ENCODE results near the gene ABCF2.

Gene ABCF2

DNA sequence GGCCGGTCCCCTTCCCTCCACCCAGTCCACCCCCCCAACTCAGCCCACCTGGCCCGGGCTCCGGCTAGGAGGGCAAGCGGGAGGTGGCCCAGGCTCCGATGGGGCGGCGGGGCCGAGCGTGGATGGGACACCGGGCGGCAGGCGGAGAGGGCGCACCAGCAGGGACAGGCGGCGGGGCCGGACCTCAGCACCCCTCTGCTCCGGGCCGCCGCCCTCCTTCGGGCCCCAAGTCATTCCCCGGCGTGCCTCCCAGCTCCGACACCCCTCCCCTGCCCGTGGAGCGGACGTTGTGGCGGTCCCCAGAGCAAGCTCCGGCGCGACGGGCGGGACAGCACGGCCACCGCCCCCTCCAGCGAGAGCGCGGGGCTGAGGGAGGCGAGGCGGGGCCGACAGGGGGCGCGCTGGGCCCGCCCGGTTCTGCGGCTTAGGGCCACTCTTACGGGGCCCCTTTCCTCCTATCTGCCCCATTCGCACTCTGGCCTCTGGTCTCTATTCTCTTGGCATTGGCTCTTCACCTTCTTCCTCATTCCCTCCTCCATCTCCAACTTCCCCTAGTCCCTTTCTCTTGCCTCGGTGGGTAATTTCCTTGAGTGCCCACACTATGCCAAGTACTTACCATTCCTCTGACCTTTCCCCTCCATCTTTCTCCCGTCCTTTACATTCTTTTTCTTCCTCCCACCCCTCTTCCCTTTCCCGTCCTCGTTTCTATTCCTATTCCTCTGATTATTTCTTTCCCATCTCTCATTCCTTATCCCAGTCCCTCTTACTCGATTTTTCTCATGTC, 58.8 kb downstream of the ABCF2 start:
- peak; percentile 84 for DNase-seq

DNA sequence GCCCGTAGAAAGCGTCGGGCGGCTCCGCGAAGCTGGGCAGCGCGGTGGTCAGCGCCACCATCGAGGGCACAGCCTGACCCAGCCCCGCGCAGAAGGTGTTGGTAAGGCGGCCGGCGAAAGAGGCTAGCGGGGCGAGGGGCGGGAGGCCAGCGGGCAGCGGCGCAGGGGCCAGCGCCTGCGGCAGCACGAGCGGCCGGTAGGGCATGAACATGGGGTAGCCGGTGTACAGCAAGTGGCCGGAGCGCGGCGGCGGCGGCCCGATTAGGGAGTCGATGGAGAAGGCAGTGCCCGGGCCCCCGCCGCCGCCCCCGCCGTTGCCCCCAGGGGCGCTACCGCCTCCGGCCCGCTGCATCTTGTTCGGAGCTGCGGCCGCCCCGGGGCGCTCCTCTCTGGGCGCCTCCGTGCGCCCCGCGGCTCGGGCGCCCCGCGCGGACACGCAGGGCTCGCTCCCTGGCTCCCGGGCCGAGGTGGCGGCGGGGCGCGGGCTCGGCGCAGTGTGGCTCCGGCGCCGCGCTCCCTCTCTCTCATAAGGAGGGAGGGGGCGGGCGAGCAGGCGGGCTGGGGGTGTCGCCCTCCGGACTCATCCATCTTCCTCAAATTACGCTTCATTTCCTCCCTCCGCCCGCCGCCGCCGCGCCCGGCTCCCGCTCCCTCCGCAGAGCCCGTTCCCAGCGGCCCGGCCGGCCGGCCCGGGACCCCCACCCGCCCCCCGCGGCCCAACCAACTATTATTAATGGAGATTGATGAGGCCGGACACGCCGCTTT, 59.6 kb downstream of the ABCF2 start, which contains the start of gene GBX1:
TSS of gene GBX1 (minus strand) at position 498 of the 765 bp plus-strand sequence. CDS start at position 352, 146 bp downstream.
- peak; percentile 58 for DNase-seq

- no peak for DNase-seq
These were observed 60.3 kb downstream of the ABCF2 start for GRCh38 chr7:151166629-151167196.
